Keratinocyte (primary cell): ENCODE results near the gene AOPEP. TPM values are rescaled to one million over a fixed set of nuclear protein-coding genes. Genes with fewer than 3 reads are reported as not detected.

Experiments used
- DNase-seq: peaks from one replicate; pipeline ENCODE4 v3.0.0-alpha.2; 2011; ENCODE audit warnings: low read depth, missing footprints, low spot score
- FAIRE-seq: peaks from 2 replicates; lab custom pipeline; 2011; peaks lifted over from hg19 to GRCh38; lab: Jason Lieb, UNC
- H2AFZ ChIP-seq: 2 replicates; pipeline ENCODE4 v1.6.0; 2012; ENCODE audit warnings: low read length, control low read depth, inconsistent platforms; ENCODE audit not compliant: control insufficient read depth
- H3K27ac ChIP-seq: 2 replicates; pipeline ENCODE4 v1.5.1; 2011; ENCODE audit warnings: low read length; ENCODE audit not compliant: control insufficient read depth, insufficient read depth
- H3K27me3 ChIP-seq: 3 replicates; pipeline ENCODE4 v1.6.0; 2011; ENCODE audit warnings: low read length; ENCODE audit not compliant: control insufficient read depth, insufficient read depth; ENCODE audit errors: extremely low read depth
- H3K36me3 ChIP-seq, 2 experiments: 2 replicates in 1 of 2; 3 replicates in 1 of 2; pipeline ENCODE4 v1.5.1; 2011; ENCODE audit warnings: low read length in 2 of 2, mild to moderate bottlenecking in 1 of 2; ENCODE audit not compliant: control insufficient read depth in 2 of 2, insufficient read depth in 2 of 2; ENCODE audit errors: extremely low read depth in 1 of 2
- H3K4me1 ChIP-seq: 3 replicates; pipeline ENCODE4 v1.5.1; 2011; ENCODE audit warnings: low read length; ENCODE audit not compliant: control insufficient read depth, insufficient read depth; ENCODE audit errors: extremely low read depth
- H3K4me2 ChIP-seq: 3 replicates; pipeline ENCODE4 v1.6.0; 2011; ENCODE audit warnings: low read depth, low read length; ENCODE audit not compliant: control insufficient read depth, insufficient read depth; ENCODE audit errors: extremely low read depth
- H3K4me3 ChIP-seq, 3 experiments: fragments of 200-600 bp in 1 of 3; sonication (generic) in 1 of 3; 2 replicates in 2 of 3; 3 replicates in 1 of 3; pipeline ENCODE4 v1.5.1; 2011 to 2016; ENCODE audit warnings: low read length in 3 of 3, mild to moderate bottlenecking in 3 of 3, control low read depth in 2 of 3, inconsistent platforms in 1 of 3, low read depth in 1 of 3, mixed read lengths in 1 of 3, mixed run types in 1 of 3, moderate library complexity in 1 of 3; ENCODE audit not compliant: control insufficient read depth in 2 of 3, insufficient read depth in 2 of 3; ENCODE audit errors: extremely low read depth in 1 of 3
- H3K79me2 ChIP-seq: 2 replicates; pipeline ENCODE4 v1.6.0; 2012; ENCODE audit warnings: low read length; ENCODE audit not compliant: control insufficient read depth, insufficient read depth
- H3K9ac ChIP-seq: 3 replicates; pipeline ENCODE4 v1.6.0; 2011; ENCODE audit warnings: low read length; ENCODE audit not compliant: control insufficient read depth, insufficient read depth; ENCODE audit errors: extremely low read depth
- H3K9me1 ChIP-seq: 3 replicates; pipeline ENCODE4 v1.6.0; 2011; ENCODE audit warnings: low read length; ENCODE audit not compliant: control insufficient read depth, insufficient read depth; ENCODE audit errors: extremely low read depth
- H3K9me3 ChIP-seq: 2 replicates; pipeline ENCODE4 v1.5.1; 2012; ENCODE audit warnings: low read depth, low read length; ENCODE audit not compliant: control insufficient read depth
- H4K20me1 ChIP-seq: 3 replicates; pipeline ENCODE4 v1.6.0; 2011; ENCODE audit warnings: low read length; ENCODE audit not compliant: control insufficient read depth, insufficient read depth; ENCODE audit errors: extremely low read depth
- EZH2 ChIP-seq: IDR thresholded peaks from one replicate; pipeline ENCODE4 v1.6.1; 2012; ENCODE audit warnings: inconsistent platforms, mild to moderate bottlenecking, low read length, moderate library complexity
- dilution Hi-C: fragments of 300-500 bp; cut with MboI; formaldehyde crosslinking; loops from one replicate; pipeline ENCODE4 v1.7.0; 2020; ENCODE audit warnings: low sequenced_read_pairs; ENCODE audit not compliant: extremely low pct_ligation_motif_present
- polyA plus RNA-seq, 5 experiments: library from polyadenylated mRNA; depleted of rRNA in 3 of 5; stranded (reverse) in 3 of 5; stranded (forward) in 1 of 5; unstranded in 1 of 5; fragments of >200 nt; gene quantifications; 1 replicate in 1 of 5; 2 replicates in 3 of 5; 3 replicates in 1 of 5; pipeline versions ENCODE4 v1.2.1 to v1.2.3, GENCODE V29; 2011 to 2012; ENCODE audit warnings: missing spikeins in 2 of 5, low read depth in 1 of 5, low replicate concordance in 1 of 5
- TF ChIP-seq, protein P1 (sequence below), 3 experiments: IDR thresholded peaks in 1 of 3; conservative IDR thresholded peaks in 1 of 3; optimal IDR thresholded peaks in 1 of 3; 2 replicates in 2 of 3; 3 replicates in 1 of 3; pipeline versions ENCODE3 to v1.5.1; 2011; ENCODE audit warnings: low read length in 3 of 3, mild to moderate bottlenecking in 3 of 3, moderate library complexity in 2 of 3, control low read depth in 1 of 3, inconsistent platforms in 1 of 3; ENCODE audit not compliant: insufficient read depth in 2 of 3; ENCODE audit errors: extremely low read depth in 1 of 3

Gene AOPEP
- polyA plus RNA-seq, 1 donor (not counting 4 experiments of a cell fraction or from before 2014, with no cell fraction given), result 27.0 TPM

GRCh38 chr9:95057101-95057500 is 330.6 kb downstream of the AOPEP start:
- no peak overlapping the region for H3K4me3 ChIP-seq
- TF ChIP-seq EZH2, result no peak
- TF ChIP-seq, protein P1, sequence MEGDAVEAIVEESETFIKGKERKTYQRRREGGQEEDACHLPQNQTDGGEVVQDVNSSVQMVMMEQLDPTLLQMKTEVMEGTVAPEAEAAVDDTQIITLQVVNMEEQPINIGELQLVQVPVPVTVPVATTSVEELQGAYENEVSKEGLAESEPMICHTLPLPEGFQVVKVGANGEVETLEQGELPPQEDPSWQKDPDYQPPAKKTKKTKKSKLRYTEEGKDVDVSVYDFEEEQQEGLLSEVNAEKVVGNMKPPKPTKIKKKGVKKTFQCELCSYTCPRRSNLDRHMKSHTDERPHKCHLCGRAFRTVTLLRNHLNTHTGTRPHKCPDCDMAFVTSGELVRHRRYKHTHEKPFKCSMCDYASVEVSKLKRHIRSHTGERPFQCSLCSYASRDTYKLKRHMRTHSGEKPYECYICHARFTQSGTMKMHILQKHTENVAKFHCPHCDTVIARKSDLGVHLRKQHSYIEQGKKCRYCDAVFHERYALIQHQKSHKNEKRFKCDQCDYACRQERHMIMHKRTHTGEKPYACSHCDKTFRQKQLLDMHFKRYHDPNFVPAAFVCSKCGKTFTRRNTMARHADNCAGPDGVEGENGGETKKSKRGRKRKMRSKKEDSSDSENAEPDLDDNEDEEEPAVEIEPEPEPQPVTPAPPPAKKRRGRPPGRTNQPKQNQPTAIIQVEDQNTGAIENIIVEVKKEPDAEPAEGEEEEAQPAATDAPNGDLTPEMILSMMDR (optimal IDR thresholded peaks at IDR 0.05 in 1 of 3, IDR thresholded peaks at IDR 0.05 in 1 of 3, conservative IDR thresholded peaks at IDR 0.05 in 1 of 3; ENCODE audit: extremely low read depth in 1 of 3, insufficient read depth in 2 of 3, low read length in 3 of 3), result no peak
- no peaks in the 10 kb centered on the region for H3K9me3 ChIP-seq
- DNase-seq (no peak), FAIRE-seq (no peak)
- H3K27me3 ChIP-seq, result no peaks in the 10 kb centered on the region
- no peaks in the 10 kb centered on the region for H4K20me1 ChIP-seq
- no peak overlapping the region for H2AFZ ChIP-seq
- H3K9me1 ChIP-seq, result no peaks in the 10 kb centered on the region
- H3K27ac ChIP-seq, result no peak overlapping the region
- peaks cover 37% of the 10 kb centered on the region for H3K4me1 ChIP-seq
- peaks cover 9 to 16% of the 10 kb centered on the region in 2 experiments for H3K36me3 ChIP-seq
- H3K4me2 ChIP-seq, result no peak overlapping the region
- H3K79me2 ChIP-seq, result peaks cover 87% of the 10 kb centered on the region
- H3K9ac ChIP-seq, result no peak overlapping the region
- dilution Hi-C loops, result no loop called here

- Histone ChIP-seq H3K36me3 (peaks cover 15 to 27% of the 10 kb centered on the region in 2 experiments), H3K4me3 (no peak overlapping the region), H3K4me1 (peaks cover 46% of the 10 kb centered on the region), H3K27ac (no peak overlapping the region), H3K9ac (no peak overlapping the region), H3K4me2 (no peak overlapping the region), H3K9me3 (no peaks in the 10 kb centered on the region), H2AFZ (no peak overlapping the region), H3K27me3 (no peaks in the 10 kb centered on the region), H3K9me1 (no peaks in the 10 kb centered on the region), H3K79me2 (peaks cover 85% of the 10 kb centered on the region), H4K20me1 (no peaks in the 10 kb centered on the region)
- FAIRE-seq, result no peak
- no peak for DNase-seq
- TF ChIP-seq EZH2, result no peak
- TF ChIP-seq, protein P1 (optimal IDR thresholded peaks at IDR 0.05 in 1 of 3, IDR thresholded peaks at IDR 0.05 in 1 of 3, conservative IDR thresholded peaks at IDR 0.05 in 1 of 3; ENCODE audit: extremely low read depth in 1 of 3, insufficient read depth in 2 of 3, low read length in 3 of 3), result no peak
- dilution Hi-C loops, result no loop called here
Measured at GRCh38 chr9:95058121-95058785, 331.8 kb downstream of the AOPEP start.
